A549 (cell line): ENCODE measurements around the gene GBP7. TPM values are rescaled to one million over a fixed set of nuclear protein-coding genes. Genes with fewer than 3 reads are reported as not detected.

ENCODE experiments used
- ATAC-seq, 2 experiments: fragments of 200-7000 bp in 1 of 2; fragments of >200 bp in 1 of 2; cut with Nextera tagmentation in 1 of 2; cut with Tn5 transposase in 1 of 2; 3 replicates each; pipeline versions ENCODE4 v1.8.0 to v1.9.1; 2018 to 2020; ENCODE audit warnings: mild to moderate bottlenecking in 1 of 2, moderate library complexity in 1 of 2
- CTCF ChIA-PET: fragments of 300-600 bp; sonication (Branson Sonifier 250); formaldehyde crosslinking; extraction: SDS; loops from one replicate; lab custom pipeline; 2021; ENCODE audit warnings: antibody characterized with exemption, inconsistent platforms; lab: Yijun Ruan, JAX
- POLR2A ChIA-PET: fragments of 350-600 bp; formaldehyde crosslinking; extraction: SDS; loops from one replicate; lab custom pipeline; 2021; ENCODE audit warnings: antibody characterized with exemption, inconsistent platforms; lab: Yijun Ruan, JAX
- DNase-seq, 2 experiments: peaks; one replicate each; pipeline versions ENCODE4 v3.0.0 to v3.0.0-alpha.2; 2011 to 2016; ENCODE audit warnings: low read depth in 1 of 2, low spot score in 1 of 2
- FAIRE-seq: peaks from 2 replicates; lab custom pipeline; 2011; peaks lifted over from hg19 to GRCh38; lab: Jason Lieb, UNC
- H3K27ac ChIP-seq, 2 experiments: fragments of >200 bp; sonication (Bioruptor Twin); formaldehyde crosslinking; 3 replicates each; pipeline ENCODE4 v1.5.1; 2016 to 2017
- H3K4me1 ChIP-seq: fragments of >200 bp; sonication (Bioruptor Twin); formaldehyde crosslinking; 3 replicates; pipeline ENCODE4 v1.6.1; 2016
- H3K4me2 ChIP-seq: fragments of >200 bp; sonication (Bioruptor Twin); formaldehyde crosslinking; 3 replicates; pipeline ENCODE4 v1.6.1; 2016
- H3K4me3 ChIP-seq: fragments of >200 bp; sonication (Bioruptor Twin); formaldehyde crosslinking; 3 replicates; pipeline ENCODE4 v1.5.1; 2016
- H3K9me3 ChIP-seq: fragments of >200 bp; sonication (Bioruptor Twin); formaldehyde crosslinking; 3 replicates; pipeline ENCODE4 v1.6.1; 2016
- CEBPB ChIP-seq, 2 experiments: fragments of >200 bp in 1 of 2; sonication (Bioruptor Twin) in 1 of 2; formaldehyde crosslinking in 1 of 2; IDR thresholded peaks; 2 replicates each; pipeline ENCODE4 v1.6.1; 2012 to 2016
- CHD4 ChIP-seq: fragments of 200-600 bp; sonication (generic); IDR thresholded peaks from 2 replicates; pipeline ENCODE4 v1.6.1; 2016; ENCODE audit warnings: antibody characterized with exemption, mild to moderate bottlenecking, borderline replicate concordance
- CTCF ChIP-seq: fragments of >200 bp; sonication (Bioruptor Twin); formaldehyde crosslinking; IDR thresholded peaks from 3 replicates; pipeline ENCODE4 v1.5.1; 2016
- EHF ChIP-seq: fragments of 250-450 bp; sonication (Bioruptor Pico); IDR thresholded peaks from 2 replicates; pipeline ENCODE4 v1.5.0; 2020; ENCODE audit warnings: mild to moderate bottlenecking
- FOSB ChIP-seq: fragments of 250-450 bp; sonication (Bioruptor Pico); IDR thresholded peaks from 2 replicates; pipeline ENCODE4 v1.5.0; 2020; ENCODE audit warnings: mild to moderate bottlenecking, moderate library complexity
- FOSL2 ChIP-seq, 2 experiments: fragments of 450-650 bp in 1 of 2; fragments of >200 bp in 1 of 2; sonication (Bioruptor Twin) in 1 of 2; formaldehyde crosslinking; IDR thresholded peaks; 2 replicates each; pipeline versions ENCODE4 v1.5.0 to v1.6.1; 2016 to 2020; ENCODE audit warnings: mild to moderate bottlenecking in 1 of 2, moderate library complexity in 1 of 2
- GATA3 ChIP-seq: IDR thresholded peaks from 2 replicates; pipeline ENCODE4 v1.6.1; 2012; ENCODE audit warnings: borderline replicate concordance
- HDAC2 ChIP-seq: fragments of 200-600 bp; sonication (generic); IDR thresholded peaks from 2 replicates; pipeline ENCODE4 v1.6.1; 2016
- HEYL ChIP-seq: fragments of 250-450 bp; sonication (Bioruptor Pico); IDR thresholded peaks from 2 replicates; pipeline ENCODE4 v1.8.0; 2021; ENCODE audit warnings: mild to moderate bottlenecking, moderate library complexity
- HMGXB4 ChIP-seq: fragments of 250-450 bp; sonication (Bioruptor Pico); IDR thresholded peaks from 2 replicates; pipeline ENCODE4 v1.5.0; 2021; ENCODE audit warnings: mild to moderate bottlenecking, moderate library complexity, borderline replicate concordance
- HOXB5 ChIP-seq: fragments of 250-450 bp; sonication (Bioruptor Pico); IDR thresholded peaks from 2 replicates; pipeline ENCODE4 v1.5.0; 2020; ENCODE audit warnings: mild to moderate bottlenecking, moderate library complexity
- KDM5A ChIP-seq: fragments of 200-600 bp; sonication (generic); IDR thresholded peaks from 2 replicates; pipeline ENCODE4 v1.6.1; 2016; ENCODE audit warnings: antibody characterized with exemption, mild to moderate bottlenecking
- MAZ ChIP-seq: fragments of 150-350 bp; IDR thresholded peaks from 2 replicates; pipeline ENCODE4 v1.6.1; 2014; ENCODE audit warnings: antibody characterized with exemption, low read depth, low read length, borderline replicate concordance
- MYC ChIP-seq: IDR thresholded peaks from 2 replicates; pipeline ENCODE4 v1.6.1; 2012; ENCODE audit warnings: mild to moderate bottlenecking, inconsistent platforms, low read length, improper control_type of control experiment, borderline replicate concordance
- NPAS2 ChIP-seq: fragments of 250-450 bp; sonication (Bioruptor Pico); IDR thresholded peaks from 2 replicates; pipeline ENCODE4 v1.8.0; 2022; ENCODE audit warnings: mild to moderate bottlenecking, moderate library complexity, borderline replicate concordance
- RFX5 ChIP-seq: fragments of 450-650 bp; IDR thresholded peaks from 2 replicates; pipeline ENCODE4 v1.7.1; 2014; ENCODE audit warnings: antibody characterized with exemption, mild to moderate bottlenecking, moderate library complexity
- SMC3 ChIP-seq: fragments of >200 bp; sonication (Bioruptor Twin); formaldehyde crosslinking; IDR thresholded peaks from 3 replicates; pipeline ENCODE4 v1.6.1; 2018; ENCODE audit warnings: inconsistent platforms
- SREBF2 ChIP-seq: fragments of 450-650 bp; IDR thresholded peaks from 2 replicates; pipeline ENCODE4 v1.6.1; 2014; ENCODE audit warnings: mild to moderate bottlenecking, moderate library complexity
- TP53 ChIP-seq: fragments of 250-450 bp; sonication (Bioruptor Pico); IDR thresholded peaks from 2 replicates; pipeline ENCODE4 v1.5.0; 2021; ENCODE audit warnings: mild to moderate bottlenecking, moderate library complexity
- ZC3H11A ChIP-seq: fragments of 450-650 bp; IDR thresholded peaks from 2 replicates; pipeline ENCODE4 v1.6.1; 2014; ENCODE audit warnings: antibody characterized with exemption, mild to moderate bottlenecking
- ZFP36 ChIP-seq: fragments of 450-650 bp; IDR thresholded peaks from 2 replicates; pipeline ENCODE4 v1.6.1; 2014; ENCODE audit warnings: borderline replicate concordance; ENCODE audit not compliant: partially characterized antibody
- WGBS: methylation state at CpG from one replicate; pipeline ENCODE4 v1.1.6; 2017; ENCODE audit errors: missing lambda C conversion rate; 5-methylcytosine and 5-hydroxymethylcytosine counted together
- polyA plus RNA-seq, 4 experiments: library from polyadenylated mRNA; depleted of rRNA in 3 of 4; stranded (reverse); fragments of >200 nt; fragmentation: RNase III in 1 of 4; extraction: RNeasy Plus Mini Kit Qiagen cat#74134 plus additional on column Dnase treatment in 1 of 4; gene quantifications; 2 replicates in 3 of 4; 3 replicates in 1 of 4; pipeline ENCODE4 v1.2.3, GENCODE V29; 2011 to 2017
- TF ChIP-seq, protein P1 (sequence below): fragments of >200 bp; sonication (Bioruptor Twin); formaldehyde crosslinking; IDR thresholded peaks from 2 replicates; pipeline ENCODE4 v1.6.1; 2016
- TF ChIP-seq, protein P2 (sequence below): IDR thresholded peaks from 2 replicates; pipeline ENCODE4 v1.6.1; 2012

GBP7 gene
- polyA plus RNA-seq, 2 of the 4 experiments (the other 2 are of a cell fraction), result not detected

DNA sequence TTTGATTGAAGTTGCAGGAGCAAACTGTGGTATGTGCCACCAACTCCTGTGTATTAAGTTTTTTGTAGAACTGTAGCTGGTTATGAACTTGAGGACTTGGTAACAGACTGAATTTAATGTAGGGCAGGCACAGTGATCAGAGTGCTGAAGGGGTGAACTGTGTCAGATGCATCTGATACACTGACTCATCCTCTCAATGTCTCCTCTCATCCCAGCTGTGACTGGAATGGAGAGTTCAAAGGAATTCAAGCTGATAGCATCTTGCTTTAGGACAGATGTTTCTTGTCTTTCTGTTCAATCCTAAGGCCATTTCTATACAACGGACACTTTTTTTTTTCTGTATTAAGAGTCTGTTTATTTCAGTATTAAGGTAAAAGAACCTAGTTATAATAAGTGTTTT is 85.8 kb downstream of the GBP7 start:
- WGBS, result 80% methylated on average over 1 of the region's 1 CpG
- DNase-seq (no peak), FAIRE-seq (no peak), ATAC-seq (no peak)
- TF ChIP-seq GATA3, result no peak
- TF ChIP-seq, protein P1, sequence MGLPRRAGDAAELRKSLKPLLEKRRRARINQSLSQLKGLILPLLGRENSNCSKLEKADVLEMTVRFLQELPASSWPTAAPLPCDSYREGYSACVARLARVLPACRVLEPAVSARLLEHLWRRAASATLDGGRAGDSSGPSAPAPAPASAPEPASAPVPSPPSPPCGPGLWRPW, result no peak
- no peak for TF ChIP-seq NPAS2 (CRISPR knock-in tag)
- TF ChIP-seq TP53, result no peak
- TF ChIP-seq HMGXB4 (CRISPR knock-in tag), result no peak
- no peak for TF ChIP-seq CHD4
- Histone ChIP-seq H3K27ac (no peak overlapping the region), H3K4me2 (no peak overlapping the region), H3K4me1 (no peaks in the 10 kb centered on the region), H3K4me3 (no peak overlapping the region), H3K9me3 (no peaks in the 10 kb centered on the region)
- ChIA-PET CTCF (no interaction called here), POLR2A (no interaction called here)

GRCh38 chr1:89088572-89088971 is 87.2 kb downstream of the GBP7 start:
- Histone ChIP-seq H3K4me1 (no peaks in the 10 kb centered on the region), H3K4me3 (no peak overlapping the region), H3K27ac (no peak overlapping the region), H3K4me2 (no peak overlapping the region), H3K9me3 (no peaks in the 10 kb centered on the region)
- ChIA-PET CTCF (no interaction called here), POLR2A (no interaction called here)
- 31% methylated on average over 8 of the region's 10 CpGs for WGBS
- no peak for TF ChIP-seq MYC
- TF ChIP-seq TP53, result no peak
- TF ChIP-seq RFX5, result no peak
- TF ChIP-seq, protein P1, result no peak
- TF ChIP-seq HDAC2, result no peak
- TF ChIP-seq ZC3H11A, result no peak
- no peak for TF ChIP-seq ZFP36
- TF ChIP-seq HEYL (CRISPR knock-in tag), result no peak
- no peak for TF ChIP-seq CTCF
- no peak for TF ChIP-seq SREBF2
- no peak for TF ChIP-seq SMC3
- TF ChIP-seq FOSL2 (IDR thresholded peaks at IDR 0.05), result no peak
- no peak for TF ChIP-seq FOSL2 (CRISPR knock-in tag; IDR thresholded peaks at IDR 0.05)
- TF ChIP-seq EHF (CRISPR knock-in tag), result no peak
- TF ChIP-seq CEBPB (IDR thresholded peaks at IDR 0.05), result no peak
- TF ChIP-seq FOSB (CRISPR knock-in tag), result no peak
- no peak for TF ChIP-seq HOXB5 (CRISPR knock-in tag)
- TF ChIP-seq MAZ, result no peak
- TF ChIP-seq, protein P2, sequence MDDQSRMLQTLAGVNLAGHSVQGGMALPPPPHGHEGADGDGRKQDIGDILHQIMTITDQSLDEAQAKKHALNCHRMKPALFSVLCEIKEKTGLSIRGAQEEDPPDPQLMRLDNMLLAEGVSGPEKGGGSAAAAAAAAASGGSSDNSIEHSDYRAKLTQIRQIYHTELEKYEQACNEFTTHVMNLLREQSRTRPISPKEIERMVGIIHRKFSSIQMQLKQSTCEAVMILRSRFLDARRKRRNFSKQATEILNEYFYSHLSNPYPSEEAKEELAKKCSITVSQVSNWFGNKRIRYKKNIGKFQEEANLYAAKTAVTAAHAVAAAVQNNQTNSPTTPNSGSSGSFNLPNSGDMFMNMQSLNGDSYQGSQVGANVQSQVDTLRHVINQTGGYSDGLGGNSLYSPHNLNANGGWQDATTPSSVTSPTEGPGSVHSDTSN, result no peak
- TF ChIP-seq KDM5A, result no peak
- FAIRE-seq (no peak), DNase-seq (no peak), ATAC-seq (no peak)
